Measurements from ENCODE around the gene SSBP3.

The SSBP3 gene

GRCh38 chr1:54263601-54264226, 142.5 kb downstream of the SSBP3 start:
- DNase-seq = no peak

GRCh38 chr1:54262244-54262643, 143.9 kb downstream of the SSBP3 start:
- no peak for DNase-seq

- DNase-seq = no peak
Measured at GRCh38 chr1:54260810-54261209, 145.4 kb downstream of the SSBP3 start.

- DNase-seq = no peak
Measured at GRCh38 chr1:54259546-54260140, 146.6 kb downstream of the SSBP3 start.

- no peak for DNase-seq
Measured at GRCh38 chr1:54257876-54258275, 148.3 kb downstream of the SSBP3 start.

GRCh38 chr1:54257346-54257620, 148.9 kb downstream of the SSBP3 start:
- no peak for DNase-seq

- no peak for DNase-seq
Measured at GRCh38 chr1:54256522-54257345, 149.5 kb downstream of the SSBP3 start.

GRCh38 chr1:54255026-54255702, 151.0 kb downstream of the SSBP3 start:
- no peak for DNase-seq

GRCh38 chr1:54254055-54254454, 152.1 kb downstream of the SSBP3 start:
- no peak for DNase-seq

- DNase-seq = no peak
Measured at GRCh38 chr1:54253480-54253879, 152.7 kb downstream of the SSBP3 start.

GRCh38 chr1:54252371-54252936, 153.7 kb downstream of the SSBP3 start:
- no peak for DNase-seq

- no peak for DNase-seq
Measured at GRCh38 chr1:54250670-54251069, 155.5 kb downstream of the SSBP3 start.

- no peak for DNase-seq
Measured at GRCh38 chr1:54249819-54250435, 156.3 kb downstream of the SSBP3 start.

GRCh38 chr1:54248966-54249365, 157.2 kb downstream of the SSBP3 start:
- no peak for DNase-seq

GRCh38 chr1:54247863-54248515, 158.2 kb downstream of the SSBP3 start:
- no peak for DNase-seq

- no peak for DNase-seq
Measured at GRCh38 chr1:54246116-54246721, 160.0 kb downstream of the SSBP3 start.

- no peak for DNase-seq
Measured at GRCh38 chr1:54245501-54245900, 160.7 kb downstream of the SSBP3 start.

GRCh38 chr1:54244655-54245054, 161.5 kb downstream of the SSBP3 start:
- no peak for DNase-seq

- no peak for DNase-seq
Measured at GRCh38 chr1:54243022-54243421, 163.2 kb downstream of the SSBP3 start.

GRCh38 chr1:54241364-54241763, 164.8 kb downstream of the SSBP3 start:
- no peak for DNase-seq

GRCh38 chr1:54240741-54241335, 165.4 kb downstream of the SSBP3 start:
- DNase-seq = no peak

- DNase-seq = no peak
Measured at GRCh38 chr1:54239631-54240031, 166.6 kb downstream of the SSBP3 start.

All from stimulated activated CD4-positive, alpha-beta T cell treated with anti-CD3 and anti-CD28 coated beads, Interleukin-15, amount 100 ng/mL, for 24 hours (primary cell).